Erythroblast (primary cell): ENCODE measurements around the gene TSHZ3.

Source experiments
- GATA1 ChIP-seq: IDR thresholded peaks from 2 replicates; pipeline ENCODE4 v1.6.1; 2011; ENCODE audit warnings: low read depth, mild to moderate bottlenecking, control low read depth, low read length, moderate library complexity
- POLR2A ChIP-seq: IDR thresholded peaks from 2 replicates; pipeline ENCODE4 v1.6.1; 2011; ENCODE audit warnings: mild to moderate bottlenecking, low read length

GRCh38 chr19:31390711-31391110, 41.5 kb upstream of the TSHZ3 start:
- TF ChIP-seq POLR2A (no peak), GATA1 (no peak)
